ENCODE data around the gene TMCC3. TPM values are rescaled to one million over a fixed set of nuclear protein-coding genes. Genes with fewer than 3 reads are reported as not detected.

The TMCC3 gene
- total RNA-seq, 1 experiment from 2014 or later, result 19.9 TPM

GRCh38 chr12:94570161-94570560, 80.2 kb downstream of the TMCC3 start:
- no TSS peak for BruUV-seq (replicated peaks)

DNA sequence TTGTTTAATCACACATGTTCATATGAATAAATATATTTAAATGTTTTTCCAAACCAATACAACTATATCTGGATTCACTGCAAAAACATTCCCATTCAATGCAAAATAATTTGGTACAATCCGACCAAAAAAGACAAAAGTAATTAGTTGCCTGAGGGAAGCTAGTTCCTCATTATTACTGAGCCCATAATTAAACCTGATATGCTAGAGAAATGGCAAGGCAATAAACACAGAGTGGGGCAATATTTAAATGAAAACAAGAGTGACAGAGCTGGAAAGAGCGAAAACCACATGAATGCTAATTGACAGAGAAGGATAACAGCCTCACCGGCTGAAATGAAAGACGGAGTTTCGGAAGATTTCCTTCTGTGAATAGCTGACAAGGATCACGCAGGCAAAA, 82.6 kb downstream of the TMCC3 start:
- CTCF ChIA-PET, result interaction anchor here (0.5 kb wide), 1 partner anchor 196 kb away, joined by 8 read pairs; no protein-coding TSS in a partner anchor
- TF ChIP-seq CTCF (conservative IDR thresholded peaks at IDR 0.05) (no peak), EZH2 (IDR thresholded peaks at IDR 0.05; ENCODE audit: low read depth) (no peak)
- Histone ChIP-seq H3K36me3 (ENCODE audit: low read depth) (peaks cover 10% of the 10 kb centered on the region; the same call in 1 of the 2 replicates), H2AFZ (no peak overlapping the region), H3K27ac (no peak overlapping the region), H4K20me1 (ENCODE audit: insufficient read depth) (no peaks in the 10 kb centered on the region; the same call in 1 of the 2 replicates), H3K79me2 (ENCODE audit: low read depth) (peaks cover 22% of the 10 kb centered on the region), H3K27me3 (ENCODE audit: insufficient read depth, low read depth) (no peaks in the 10 kb centered on the region), H3K4me1 (replicated peaks; ENCODE audit: insufficient read depth) (peaks cover 49% of the 10 kb centered on the region), H3K9me3 (ENCODE audit: insufficient read depth, low read depth) (no peaks in the 10 kb centered on the region; the same call in 1 of the 2 replicates), H3K4me2 (no peak overlapping the region), H3F3A (ENCODE audit: insufficient read depth, low read depth) (peaks cover 56% of the 10 kb centered on the region), H3K4me3 (no peak overlapping the region), H3K9me2 (ENCODE audit: insufficient read depth) (no peaks in the 10 kb centered on the region)
- DNase-seq, result no peak
- POLR2A ChIA-PET (ENCODE audit: unreplicated experiment), result no interaction called here
- BruUV-seq (replicated peaks), result no TSS peak
- intact Hi-C loops (cut with micrococcal nuclease; ENCODE audit: unreplicated experiment), result no loop called here

More at GRCh38 chr12:94570161-94570560, 80.2 kb downstream of the TMCC3 start:
- H3K4me1 ChIP-seq (replicated peaks; ENCODE audit: insufficient read depth), result peaks cover 36% of the 10 kb centered on the region
- no peaks in the 10 kb centered on the region for H3K27me3 ChIP-seq (ENCODE audit: insufficient read depth, low read depth)
- no peak overlapping the region for H2AFZ ChIP-seq
- H4K20me1 ChIP-seq (ENCODE audit: insufficient read depth), result no peaks in the 10 kb centered on the region; the same call in 1 of the 2 replicates
- ChIA-PET POLR2A (ENCODE audit: unreplicated experiment) (interaction anchor here (0.6 kb wide), 1 partner anchor 9 kb away, joined by 3 read pairs; no protein-coding TSS in a partner anchor), CTCF (interaction anchor here (0.6 to 0.9 kb wide), 2 partner anchors 8 to 528 kb away, joined by 4 read pairs; no protein-coding TSS in a partner anchor)
- intact Hi-C loops (cut with micrococcal nuclease; ENCODE audit: unreplicated experiment), result loop anchor here (1.0 to 2.0 kb wide), 3 partner anchors 8 to 45 kb away; no protein-coding TSS in a partner anchor
- peak overlapping the region; percentile 43 for H3K4me2 ChIP-seq
- peak overlapping the region; percentile 72 for H3K27ac ChIP-seq
- peaks cover 10% of the 10 kb centered on the region; the same call in 1 of the 2 replicates for H3K36me3 ChIP-seq (ENCODE audit: low read depth)
- no peaks in the 10 kb centered on the region for H3K9me2 ChIP-seq (ENCODE audit: insufficient read depth)
- TF ChIP-seq EZH2 (IDR thresholded peaks at IDR 0.05; ENCODE audit: low read depth) (no peak), CTCF (conservative IDR thresholded peaks at IDR 0.05) (no peak)
- no peak overlapping the region for H3K4me3 ChIP-seq
- H3K79me2 ChIP-seq (ENCODE audit: low read depth), result peaks cover 9% of the 10 kb centered on the region
- peaks cover 45% of the 10 kb centered on the region for H3F3A ChIP-seq (ENCODE audit: insufficient read depth, low read depth)
- no peaks in the 10 kb centered on the region; the same call in 1 of the 2 replicates for H3K9me3 ChIP-seq (ENCODE audit: insufficient read depth, low read depth)
- peak; percentile 41 to 96 for DNase-seq

DNA sequence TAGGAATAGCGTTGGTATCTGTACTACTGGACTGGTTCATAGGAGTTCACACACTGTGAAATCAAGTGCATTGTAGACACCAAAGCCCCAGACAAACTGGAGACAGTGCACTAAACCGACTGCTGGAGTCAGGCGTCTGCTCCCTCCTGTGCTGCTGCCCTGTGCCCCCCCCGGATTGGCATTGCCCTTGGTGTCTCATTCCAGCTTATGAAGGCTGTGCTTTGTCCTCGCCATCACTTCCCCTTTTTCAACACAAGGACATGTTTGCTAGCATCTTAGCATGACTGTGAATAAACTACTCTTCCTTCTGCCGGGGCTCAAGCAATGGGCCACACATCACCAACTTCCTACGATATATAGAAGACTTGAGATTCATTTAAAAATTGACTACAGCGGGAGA, 84.0 kb downstream of the TMCC3 start:
- no peak for DNase-seq
- Histone ChIP-seq H2AFZ (no peak overlapping the region), H3K27me3 (ENCODE audit: insufficient read depth, low read depth) (no peaks in the 10 kb centered on the region), H3K4me3 (no peak overlapping the region), H3K9me2 (ENCODE audit: insufficient read depth) (no peaks in the 10 kb centered on the region), H4K20me1 (ENCODE audit: insufficient read depth) (no peaks in the 10 kb centered on the region; the same call in 1 of the 2 replicates), H3K36me3 (ENCODE audit: low read depth) (peaks cover 9% of the 10 kb centered on the region; the same call in 1 of the 2 replicates), H3K4me2 (no peak overlapping the region), H3K27ac (no peak overlapping the region), H3K4me1 (replicated peaks; ENCODE audit: insufficient read depth) (peaks cover 55% of the 10 kb centered on the region), H3K9me3 (ENCODE audit: insufficient read depth, low read depth) (no peaks in the 10 kb centered on the region; the same call in 1 of the 2 replicates), H3F3A (ENCODE audit: insufficient read depth, low read depth) (peaks cover 61% of the 10 kb centered on the region), H3K79me2 (ENCODE audit: low read depth) (peaks cover 36% of the 10 kb centered on the region)
- ChIA-PET POLR2A (ENCODE audit: unreplicated experiment) (no interaction called here), CTCF (no interaction called here)
- intact Hi-C loops (cut with micrococcal nuclease; ENCODE audit: unreplicated experiment), result no loop called here
- TF ChIP-seq CTCF (conservative IDR thresholded peaks at IDR 0.05) (no peak), EZH2 (IDR thresholded peaks at IDR 0.05; ENCODE audit: low read depth) (no peak)
- no TSS peak for BruUV-seq (replicated peaks)
